Ovary (tissue), 3 donors: ENCODE data around the gene CTNNA1.

Experiments used
- CTCF ChIP-seq, 3 donors: fragments of 450-650 bp in 2 of 3; fragments of 200-600 bp in 1 of 3; IDR thresholded peaks; one replicate each; pipeline versions ENCODE4 v1.5.1 to v1.8.0; 2016 to 2022; ENCODE audit warnings: antibody characterized with exemption in 3 of 3, mild to moderate bottlenecking in 1 of 3
- EP300 ChIP-seq: sonication (generic); formaldehyde crosslinking; IDR thresholded peaks from one replicate; pipeline ENCODE4 v1.6.1; 2017; ENCODE audit warnings: antibody characterized with exemption
- POLR2A ChIP-seq: fragments of 450-650 bp; IDR thresholded peaks from one replicate; pipeline ENCODE4 v1.6.1; 2017; ENCODE audit warnings: antibody characterized with exemption, mild to moderate bottlenecking, moderate library complexity
- donor health status: DM: no; HTN: no; CAD: no.

- TF ChIP-seq CTCF (IDR thresholded peaks at IDR 0.05) = no peak
- no peak for TF ChIP-seq POLR2A
- TF ChIP-seq EP300 = no peak
These were observed 130.0 kb downstream of the CTNNA1 start for GRCh38 chr5:138883211-138883610.
